Stimulated activated CD4-positive, alpha-beta T cell treated with anti-CD3 and anti-CD28 coated beads, Interleukin-15, amount 100 ng/mL, for 48 hours (primary cell): Measurements from ENCODE around the gene HSPG2.
"Not testable (repeated sequence)": the region's sequence is repeated elsewhere in the genome, so short reads cannot be mapped to it uniquely, and the experiment has no call there.

Source experiments
- DNase-seq, 2 donors: peaks; one replicate each; pipeline ENCODE4 v3.0.0-alpha.2; 2020; ENCODE audit warnings: low read depth in 2 of 2

The HSPG2 gene

GRCh38 chr1:21937034-21937371 is at the start of gene HSPG2:
HSPG2 (minus strand) TSS chr1:21937310; CDS start chr1:21937217, 93 bp downstream.
- no peak for DNase-seq

GRCh38 chr1:21986386-21986785 is 49.3 kb upstream of the HSPG2 start:
- not testable (repeated sequence) for DNase-seq

- DNase-seq = not testable (repeated sequence)
These were observed 48.8 kb upstream of the HSPG2 start for GRCh38 chr1:21985893-21986292.

GRCh38 chr1:21983539-21983938 is 46.4 kb upstream of the HSPG2 start:
- not testable (repeated sequence) for DNase-seq

GRCh38 chr1:21982122-21982521 is 45.0 kb upstream of the HSPG2 start:
- not testable (repeated sequence) for DNase-seq

- DNase-seq = not testable (repeated sequence)
These were observed 44.1 kb upstream of the HSPG2 start for GRCh38 chr1:21981253-21981652.

- DNase-seq = not testable (repeated sequence)
These were observed 43.6 kb upstream of the HSPG2 start for GRCh38 chr1:21980515-21981220.

DNA sequence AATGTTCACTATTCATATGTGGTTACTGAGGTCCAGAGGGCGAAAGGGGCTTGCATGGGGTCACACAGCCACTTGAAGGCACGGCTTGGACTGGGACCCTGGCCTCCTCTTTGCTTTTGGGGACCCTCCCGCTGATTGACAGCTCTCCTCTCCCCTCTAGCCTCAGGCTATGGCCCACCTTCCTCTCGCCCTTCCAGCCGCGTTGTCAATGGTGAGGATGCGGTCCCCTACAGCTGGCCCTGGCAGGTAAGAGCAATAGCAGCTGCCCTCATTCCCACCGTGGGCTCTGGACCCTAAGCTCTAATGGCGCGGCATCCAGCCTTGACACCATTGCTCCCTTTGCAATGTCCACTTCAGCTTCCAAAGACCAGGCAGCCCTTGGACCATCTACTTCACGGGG is 41.1 kb upstream of the HSPG2 start:
- not testable (repeated sequence) for DNase-seq

DNA sequence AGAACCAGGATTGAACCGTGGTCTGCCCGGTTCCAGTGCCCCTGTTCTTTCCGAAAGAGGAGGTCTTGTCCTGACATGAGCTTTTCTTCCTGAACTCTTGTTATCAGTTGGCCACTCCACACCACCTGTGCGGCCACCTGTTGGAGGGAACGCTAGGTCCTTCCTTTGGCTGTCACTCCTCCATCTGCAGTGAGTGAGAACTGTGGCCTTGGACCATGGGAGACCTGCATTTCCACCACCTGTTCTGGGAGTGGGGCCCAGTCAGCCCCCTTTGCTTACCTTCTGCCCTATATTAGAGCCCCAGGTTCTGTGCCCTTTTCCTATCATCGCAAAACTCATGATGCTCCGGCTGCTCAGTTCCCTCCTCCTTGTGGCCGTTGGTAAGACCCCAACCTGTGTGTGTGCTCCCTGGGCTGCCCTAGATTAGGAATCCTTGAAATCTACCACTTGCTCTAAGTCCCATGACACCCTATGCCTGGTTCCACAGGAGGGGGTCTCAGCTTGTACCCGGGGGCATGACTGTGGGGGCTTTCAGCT is 39.7 kb upstream of the HSPG2 start, which contains the start of gene CELA3B:
Gene CELA3B, plus strand, starts transcription at position 320 of the 537 bp plus-strand sequence. Its CDS starts 18 bp downstream, at position 338.
- DNase-seq = not testable (repeated sequence)

- not testable (repeated sequence) for DNase-seq
These were observed 38.2 kb upstream of the HSPG2 start for GRCh38 chr1:21975296-21975695.

DNA sequence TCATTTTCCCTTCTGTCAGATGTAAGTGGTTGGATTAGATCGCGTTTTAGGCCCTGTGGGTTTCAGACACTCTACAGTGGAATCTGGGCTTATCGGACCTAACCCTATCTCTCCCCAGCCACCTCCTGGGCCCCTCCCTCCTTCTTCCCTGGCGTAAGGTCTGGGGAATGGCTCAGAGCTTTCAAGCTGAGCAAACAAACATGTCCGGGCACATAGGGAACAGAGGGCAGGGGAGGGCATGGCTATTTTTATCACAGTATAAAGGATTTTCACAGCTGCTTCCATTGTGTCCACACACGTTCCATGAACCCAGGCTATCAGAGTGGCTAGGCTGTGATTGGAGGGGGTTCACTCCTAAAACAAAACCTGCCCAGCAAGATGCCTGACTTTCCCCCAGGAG is 37.6 kb upstream of the HSPG2 start:
- DNase-seq = not testable (repeated sequence)

DNA sequence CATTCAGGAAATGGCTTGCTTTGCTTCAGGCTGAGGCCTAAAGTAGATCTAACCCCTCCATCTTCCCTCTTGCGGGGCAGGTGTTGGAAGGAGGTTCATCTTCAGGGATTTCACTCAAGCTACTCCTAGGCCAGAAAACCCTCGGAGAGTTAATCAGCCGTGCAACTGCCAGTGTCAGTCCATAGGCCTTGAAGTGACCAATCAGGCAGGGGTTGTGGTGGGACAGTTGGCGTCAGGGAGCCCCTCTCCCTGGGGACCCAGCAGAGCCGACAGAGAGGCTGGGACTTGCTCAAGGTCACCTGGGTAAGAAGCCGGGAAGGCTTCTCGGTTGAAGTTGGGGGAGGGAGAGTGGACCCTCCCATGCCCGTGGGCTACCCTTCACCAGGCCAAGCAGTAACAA is 36.8 kb upstream of the HSPG2 start:
- DNase-seq = not testable (repeated sequence)

DNA sequence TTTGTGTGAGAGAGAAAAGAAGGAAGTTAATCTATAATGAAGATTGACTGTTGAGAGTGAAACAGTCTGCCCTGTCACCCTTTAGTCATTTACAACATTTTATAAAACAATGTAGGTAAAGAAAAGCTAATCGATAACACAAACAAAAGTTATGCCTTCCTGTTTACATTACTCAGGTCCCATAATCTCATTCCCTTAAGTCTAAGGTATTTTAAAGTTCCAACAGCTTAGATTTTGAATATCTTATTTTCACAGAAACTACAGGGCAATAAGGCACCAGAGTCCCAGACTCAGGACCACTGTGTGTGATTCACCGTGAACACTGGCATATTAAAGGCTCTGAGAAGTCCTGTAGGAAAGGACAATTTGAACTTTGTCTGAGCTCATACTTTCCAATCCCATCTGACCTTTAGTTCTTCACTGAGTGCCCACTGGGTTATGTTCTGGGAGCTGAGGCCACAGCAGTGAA is 35.9 kb upstream of the HSPG2 start:
- not testable (repeated sequence) for DNase-seq

- DNase-seq = not testable (repeated sequence)
These were observed 33.4 kb upstream of the HSPG2 start for GRCh38 chr1:21970523-21970922.

DNA sequence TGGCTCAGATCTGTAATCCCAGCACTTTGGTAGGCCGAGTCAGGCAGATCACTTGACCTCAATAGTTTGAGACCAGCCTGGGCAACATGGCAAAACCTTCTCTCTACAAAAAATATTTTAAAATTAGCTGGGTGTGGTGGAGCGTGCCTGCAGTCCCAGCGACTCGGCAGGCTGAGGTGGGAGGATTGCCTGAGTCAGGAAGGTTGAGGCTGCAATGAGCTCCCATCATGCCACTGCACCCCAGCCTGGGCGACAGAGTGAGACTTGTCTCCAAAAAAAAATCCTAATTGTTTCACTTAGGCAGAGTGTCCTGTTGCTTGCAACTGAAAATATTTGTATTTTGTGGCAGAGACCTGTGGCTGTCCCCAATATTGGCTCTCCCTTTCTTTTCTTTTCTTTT is 32.0 kb upstream of the HSPG2 start:
- DNase-seq = not testable (repeated sequence)

GRCh38 chr1:21967216-21967615 is 30.1 kb upstream of the HSPG2 start:
- not testable (repeated sequence) for DNase-seq

DNA sequence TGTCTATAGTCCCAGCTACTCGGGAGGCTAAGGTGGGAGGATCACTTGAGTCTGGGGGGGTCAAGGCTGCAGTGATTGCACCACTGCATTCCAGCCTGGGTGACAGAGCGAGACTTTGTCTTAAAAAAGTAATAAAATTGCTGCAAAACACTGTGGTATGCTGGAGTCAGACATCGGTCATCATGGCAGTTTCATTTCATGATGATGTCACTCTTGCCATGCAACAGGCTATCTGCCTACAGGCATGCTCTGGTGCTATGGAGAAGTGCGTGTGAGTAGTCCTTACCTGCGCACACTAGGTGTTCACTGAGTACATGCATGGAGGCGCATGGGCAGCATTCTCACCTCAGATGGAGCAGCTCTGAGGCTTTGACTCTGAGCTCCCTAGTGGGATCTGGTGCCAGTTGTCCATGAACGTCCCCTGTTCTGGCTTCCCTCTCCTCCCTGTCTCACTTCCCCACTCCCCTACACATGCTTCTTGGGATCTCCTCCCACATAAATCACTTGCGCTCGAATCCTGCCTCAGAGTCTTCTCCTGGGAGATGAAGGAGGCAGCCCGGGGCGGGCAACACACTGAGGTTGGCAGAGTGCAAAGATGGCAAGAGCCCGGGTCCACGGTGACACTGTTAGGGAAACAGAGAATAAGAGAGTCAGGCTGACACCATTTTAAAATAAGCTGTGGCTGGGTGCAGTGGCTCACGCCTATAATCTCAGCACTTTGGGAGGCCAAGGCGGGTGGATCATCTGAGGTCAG is 29.3 kb upstream of the HSPG2 start:
- no peak for DNase-seq

- DNase-seq = peak; percentile 61 to 77
These were observed 26.5 kb upstream of the HSPG2 start for GRCh38 chr1:21963477-21964217.

DNA sequence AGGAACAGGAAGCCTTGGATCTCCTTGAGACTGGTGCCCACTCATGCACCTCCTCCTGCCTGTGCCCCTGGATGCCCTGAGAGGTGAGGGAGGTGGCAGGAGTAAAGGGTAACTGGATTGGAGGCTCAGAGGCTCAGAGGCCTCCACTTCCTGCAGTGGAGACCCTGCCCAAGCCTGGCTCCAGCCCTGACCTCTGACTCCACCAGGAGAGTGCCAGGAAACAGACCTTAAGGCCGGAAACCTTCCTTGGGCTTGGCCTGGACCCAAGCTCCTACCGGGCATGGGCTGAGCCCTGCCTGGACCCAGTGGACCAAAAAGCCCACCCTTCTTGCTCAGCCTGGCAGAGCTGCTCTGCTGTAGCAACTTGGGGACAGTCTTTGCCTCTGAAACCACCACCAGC is 24.7 kb upstream of the HSPG2 start:
- no peak for DNase-seq

DNA sequence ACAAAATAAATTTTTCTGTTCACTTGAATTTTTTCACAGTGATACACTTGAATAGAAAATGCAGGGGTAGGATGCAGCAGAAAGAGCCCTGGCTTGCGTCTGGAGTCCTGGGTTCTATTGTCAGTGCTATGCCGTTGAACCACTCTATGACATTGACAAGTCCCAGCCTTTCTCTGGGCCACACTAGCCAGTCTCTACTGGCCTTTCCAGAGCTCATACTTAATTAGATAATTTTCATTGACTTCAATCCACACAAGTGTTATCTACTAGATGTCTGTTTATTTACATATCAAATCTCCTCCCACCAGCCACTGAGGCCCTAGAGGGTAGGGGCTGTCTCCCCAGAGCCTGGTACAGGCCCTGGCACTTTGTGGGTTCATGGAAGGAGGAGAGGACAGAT is 24.2 kb upstream of the HSPG2 start:
- DNase-seq = no peak

DNA sequence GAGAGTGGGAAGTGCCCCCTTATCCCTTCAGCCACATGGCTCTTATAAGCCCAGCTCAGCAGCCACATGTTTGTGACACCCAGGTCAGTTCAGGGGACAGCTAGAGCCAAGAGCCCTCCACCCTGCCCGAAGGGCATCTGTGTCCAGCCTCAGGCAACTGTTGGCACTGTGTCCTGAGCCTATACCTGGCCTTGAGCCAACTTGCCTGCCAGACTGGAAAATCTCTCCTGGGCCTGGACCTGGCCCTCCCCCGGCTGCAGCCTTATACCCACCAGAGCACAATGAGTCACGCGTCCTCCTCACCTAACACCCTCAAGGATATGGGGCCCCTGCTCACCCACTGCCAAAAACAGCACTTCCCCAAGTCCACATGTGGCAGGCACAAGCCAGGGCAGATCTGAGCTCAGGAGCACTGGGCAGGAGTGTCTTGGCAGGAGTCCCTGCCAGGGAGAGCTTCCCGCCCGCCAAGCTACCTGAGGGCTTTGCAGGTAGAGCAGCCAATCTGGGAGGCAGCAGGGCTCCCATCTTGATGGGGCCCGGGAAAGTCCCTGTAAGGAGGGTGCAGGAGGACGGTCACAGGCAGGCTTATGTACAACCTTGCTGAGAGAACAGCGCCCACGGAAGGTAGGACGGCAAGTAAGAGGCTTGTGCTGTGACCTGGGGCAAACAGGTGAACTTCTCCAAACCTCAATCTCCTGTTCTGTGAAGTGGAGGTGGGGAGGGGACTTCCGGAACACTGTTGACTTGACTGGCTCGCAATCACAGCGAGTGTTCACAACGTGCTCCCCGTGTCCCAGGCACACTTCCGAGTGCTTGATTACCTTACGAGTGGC is 19.8 kb upstream of the HSPG2 start:
- DNase-seq = peak in 1 of 2 donors; percentile 26
